Thyroid gland (tissue), 4 donors: ENCODE measurements around the gene STN1. TPM values are rescaled to one million over a fixed set of nuclear protein-coding genes. Genes with fewer than 3 reads are reported as not detected.

Experiments used
- DNase-seq, 2 donors: peaks; one replicate each; pipeline ENCODE4 v3.0.0-alpha.2; 2019
- H3K27ac ChIP-seq, 3 donors: fragments of 200-600 bp; sonication (generic); 1 replicate in 2 of 3; 2 replicates in 1 of 3; pipeline ENCODE4 v1.5.1; 2016 to 2019; ENCODE audit warnings: mild to moderate bottlenecking in 1 of 3, moderate library complexity in 1 of 3
- H3K27me3 ChIP-seq: fragments of 200-600 bp; sonication (generic); one replicate; pipeline ENCODE4 v1.5.1; 2019
- H3K36me3 ChIP-seq, 2 donors: fragments of 200-600 bp; sonication (generic); one replicate each; pipeline ENCODE4 v1.5.1; 2016 to 2019
- H3K4me1 ChIP-seq, 2 donors: fragments of 200-600 bp; sonication (generic); one replicate each; pipeline ENCODE4 v1.5.1; 2017 to 2019
- H3K4me3 ChIP-seq, 3 donors: fragments of 200-600 bp; sonication (generic); replicated peaks in 1 of 3; 1 replicate in 2 of 3; 2 replicates in 1 of 3; pipeline ENCODE4 v1.5.1; 2016; ENCODE audit warnings: mild to moderate bottlenecking in 1 of 3
- H3K9me3 ChIP-seq: fragments of 200-600 bp; sonication (generic); one replicate; pipeline ENCODE4 v1.5.1; 2017
- CTCF ChIP-seq, 6 experiments: fragments of 200-600 bp in 3 of 6; fragments of 450-650 bp in 3 of 6; sonication (generic) in 3 of 6; IDR thresholded peaks; one replicate each; pipeline ENCODE4 v1.5.1; 2016 to 2019; ENCODE audit warnings: antibody characterized with exemption in 6 of 6, mild to moderate bottlenecking in 2 of 6, inconsistent platforms in 1 of 6, moderate library complexity in 1 of 6
- POLR2A ChIP-seq, 2 donors: fragments of 450-650 bp; IDR thresholded peaks; one replicate each; pipeline ENCODE4 v1.6.1; 2017; ENCODE audit warnings: antibody characterized with exemption in 2 of 2, mild to moderate bottlenecking in 2 of 2, moderate library complexity in 1 of 2
- WGBS, 2 donors: methylation state at CpG; one replicate each; pipeline ENCODE4 v1.1.5; 2017; 5-methylcytosine and 5-hydroxymethylcytosine counted together
- intact Hi-C: fragments of 100-400 bp; cut with DNase I; formaldehyde crosslinking; loops from one replicate; pipeline ENCODE4 v1.15.1; 2023
- total RNA-seq, 4 donors: library from RNA; depleted of rRNA; stranded (reverse); fragments of >200 nt; gene quantifications; one replicate each; pipeline ENCODE4 v1.2.3, GENCODE V29; 2016

The STN1 gene
- total RNA-seq, 4 donors from 2014 or later: 20.7 to 37.1 (median 30.7) TPM

DNA sequence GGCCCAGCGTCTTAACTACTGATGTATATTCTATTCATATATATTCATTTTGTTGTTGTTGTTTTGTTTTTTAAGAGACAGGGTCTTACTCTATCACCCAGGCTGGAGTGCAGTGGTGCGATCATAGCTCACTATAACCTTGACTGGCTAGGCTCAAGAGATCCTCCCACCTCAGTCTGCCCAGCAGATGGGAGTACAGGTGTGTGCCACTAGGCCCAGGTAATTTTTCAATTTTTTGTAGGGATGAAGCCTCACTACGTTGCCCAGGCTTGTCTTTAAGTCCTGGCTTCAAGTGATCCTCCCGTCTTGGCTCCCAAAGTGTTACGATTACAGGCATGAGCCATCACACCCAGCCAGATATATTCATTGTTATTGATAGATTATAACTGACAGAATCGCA, 12.9 kb upstream of the STN1 start:
- peaks cover 0 to 4% of the 10 kb centered on the region in 2 donors for H3K4me1 ChIP-seq
- WGBS, 2 donors: 95 to 99% methylated on average over 6 of the region's 6 CpGs
- no peak for DNase-seq
- H3K9me3 ChIP-seq: no peaks in the 10 kb centered on the region
- no peak overlapping the region for H3K4me3 ChIP-seq
- H3K27ac ChIP-seq: no peak overlapping the region
- TF ChIP-seq CTCF (IDR thresholded peaks at IDR 0.05): no peak
- no peak for TF ChIP-seq POLR2A (IDR thresholded peaks at IDR 0.05)
- H3K36me3 ChIP-seq: no peaks in the 10 kb centered on the region
- intact Hi-C loops: no loop called here
- H3K27me3 ChIP-seq: no peaks in the 10 kb centered on the region

DNA sequence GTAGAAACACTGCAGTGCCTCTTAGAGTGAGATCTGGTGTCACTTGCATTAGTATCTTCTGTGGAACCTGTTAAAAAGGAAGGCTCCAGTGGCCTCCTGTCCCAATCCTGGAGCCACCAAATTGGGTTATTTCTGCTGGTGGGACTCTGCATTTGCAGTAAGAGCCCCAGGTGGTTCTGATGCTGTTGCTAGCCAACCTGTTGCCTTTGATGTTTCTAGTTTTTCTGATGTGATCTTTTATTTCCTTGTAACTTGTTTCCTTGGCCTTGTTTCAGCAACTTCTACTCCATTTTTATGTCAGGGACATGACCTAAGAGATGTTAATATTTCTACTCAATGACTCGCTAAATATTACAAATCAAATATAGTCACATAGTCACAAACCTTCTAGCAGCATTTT, 12.5 kb upstream of the STN1 start:
- DNase-seq: no peak
- Histone ChIP-seq H3K36me3 (no peaks in the 10 kb centered on the region), H3K27ac (no peak overlapping the region), H3K4me3 (no peak overlapping the region), H3K27me3 (no peaks in the 10 kb centered on the region), H3K9me3 (no peaks in the 10 kb centered on the region), H3K4me1 (peaks cover 0 to 4% of the 10 kb centered on the region in 2 donors)
- intact Hi-C loops: no loop called here
- 100% methylated on average over 1 of the region's 1 CpG for WGBS, 2 donors
- no peak for TF ChIP-seq POLR2A (IDR thresholded peaks at IDR 0.05)
- TF ChIP-seq CTCF (IDR thresholded peaks at IDR 0.05): no peak

- Histone ChIP-seq H3K9me3 (no peaks in the 10 kb centered on the region), H3K27ac (no peak overlapping the region), H3K4me3 (no peak overlapping the region), H3K27me3 (no peaks in the 10 kb centered on the region), H3K4me1 (peaks cover 0 to 4% of the 10 kb centered on the region in 2 donors), H3K36me3 (no peaks in the 10 kb centered on the region)
- intact Hi-C loops: no loop called here
- DNase-seq: no peak
- TF ChIP-seq POLR2A (IDR thresholded peaks at IDR 0.05) (no peak), CTCF (IDR thresholded peaks at IDR 0.05) (no peak)
- WGBS, 2 donors: 55 to 62% methylated on average over 7 of the region's 7 CpGs
Measured at GRCh38 chr10:103929381-103929921, 11.5 kb upstream of the STN1 start.

DNA sequence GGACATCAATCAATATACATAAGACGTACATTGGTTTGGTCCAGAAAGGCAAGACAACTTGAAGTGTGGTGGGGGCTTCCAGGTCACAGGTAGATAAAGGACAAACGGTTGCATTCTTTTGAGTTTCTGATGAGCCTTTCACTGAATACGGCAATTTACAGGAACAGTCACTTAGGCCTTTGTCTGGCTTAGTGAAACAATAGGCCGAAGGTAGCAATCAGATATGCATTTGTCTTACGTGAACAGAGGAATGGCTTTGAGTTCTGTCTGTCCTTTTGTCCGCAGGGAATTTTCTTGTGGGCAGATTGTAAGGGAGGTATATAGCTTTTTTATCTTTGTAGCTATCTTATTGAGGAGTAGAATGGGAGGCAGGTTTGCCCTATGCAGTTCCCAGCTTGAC, 10.8 kb upstream of the STN1 start:
- no peak for DNase-seq
- no peaks in the 10 kb centered on the region for H3K27me3 ChIP-seq
- intact Hi-C loops: no loop called here
- H3K4me3 ChIP-seq: no peak overlapping the region
- no peak overlapping the region for H3K27ac ChIP-seq
- H3K36me3 ChIP-seq: no peaks in the 10 kb centered on the region
- H3K4me1 ChIP-seq: peaks cover 0 to 4% of the 10 kb centered on the region in 2 donors
- 90% methylated on average over 6 of the region's 6 CpGs for WGBS, 2 donors
- H3K9me3 ChIP-seq: no peaks in the 10 kb centered on the region
- TF ChIP-seq POLR2A (IDR thresholded peaks at IDR 0.05): no peak
- no peak for TF ChIP-seq CTCF (IDR thresholded peaks at IDR 0.05)

DNA sequence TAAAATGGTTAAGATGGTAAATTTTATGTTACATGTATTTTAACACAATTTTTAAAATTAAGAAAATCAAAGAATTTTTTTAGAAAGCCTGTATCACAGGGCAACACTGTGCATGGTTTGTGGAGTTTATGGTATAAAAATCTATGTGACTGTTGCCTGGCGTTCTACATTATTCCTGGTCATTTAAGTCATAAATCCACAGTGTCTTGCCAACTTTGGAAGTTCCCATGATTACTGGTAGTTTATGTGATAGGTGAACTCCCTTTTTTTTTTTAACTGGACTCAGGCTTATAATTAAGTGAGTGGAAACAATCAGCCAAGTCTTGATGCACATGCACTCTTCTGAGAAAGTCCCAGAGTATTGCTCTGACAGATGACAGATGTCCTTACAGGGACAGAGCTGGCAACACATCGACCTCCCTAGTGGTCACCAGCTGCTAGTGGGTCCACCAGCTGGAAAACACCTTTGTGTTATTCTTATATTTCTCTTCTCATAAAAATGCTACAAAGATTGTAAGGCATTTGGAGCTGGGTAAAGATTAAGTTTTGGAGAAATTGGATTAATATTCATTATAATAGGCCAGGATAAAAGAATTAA, 8.8 kb upstream of the STN1 start:
- Histone ChIP-seq H3K36me3 (no peaks in the 10 kb centered on the region), H3K27ac (no peak overlapping the region), H3K4me1 (no peaks in the 10 kb centered on the region), H3K9me3 (no peaks in the 10 kb centered on the region), H3K4me3 (no peak overlapping the region), H3K27me3 (no peaks in the 10 kb centered on the region)
- intact Hi-C loops: no loop called here
- TF ChIP-seq POLR2A (IDR thresholded peaks at IDR 0.05) (no peak), CTCF (IDR thresholded peaks at IDR 0.05) (no peak)
- WGBS, 2 donors: 79 to 93% methylated on average over 2 of the region's 2 CpGs
- no peak for DNase-seq
